DOHH2 (cell line): ENCODE data around the gene HEXIM1.

ENCODE experiments used
- H3F3A ChIP-seq: fragments of 200-600 bp; sonication (generic), shearing (Covaris generic); 2 replicates; pipeline ENCODE4 v1.6.0; 2016; ENCODE audit warnings: antibody characterized with exemption, mild to moderate bottlenecking; ENCODE audit not compliant: control insufficient read depth, insufficient read depth
- H3K27ac ChIP-seq: fragments of 200-600 bp; sonication (generic); 2 replicates; pipeline ENCODE4 v1.5.1; 2014; ENCODE audit warnings: low read depth, mild to moderate bottlenecking, low read length, moderate library complexity
- H3K27me3 ChIP-seq: fragments of 200-600 bp; sonication (generic); 2 replicates; pipeline ENCODE4 v1.6.1; 2014; ENCODE audit warnings: mild to moderate bottlenecking, low read length, mixed read lengths; ENCODE audit not compliant: control insufficient read depth
- H3K36me3 ChIP-seq: fragments of 200-600 bp; sonication (generic); 2 replicates; pipeline ENCODE4 v1.6.1; 2014; ENCODE audit warnings: mild to moderate bottlenecking, low read length, moderate library complexity, mixed read lengths; ENCODE audit not compliant: control insufficient read depth
- H3K4me1 ChIP-seq: fragments of 200-600 bp; sonication (generic); 2 replicates; pipeline ENCODE4 v1.6.1; 2014; ENCODE audit warnings: mild to moderate bottlenecking, low read length, mixed read lengths; ENCODE audit not compliant: control insufficient read depth
- H3K4me2 ChIP-seq: fragments of 200-600 bp; sonication (generic); 2 replicates; pipeline ENCODE4 v1.6.0; 2014; ENCODE audit warnings: mild to moderate bottlenecking, low read length, moderate library complexity
- H3K4me3 ChIP-seq: fragments of 200-600 bp; sonication (generic); 2 replicates; pipeline ENCODE4 v1.5.1; 2014; ENCODE audit warnings: mild to moderate bottlenecking, low read length, mixed read lengths
- H3K79me2 ChIP-seq: fragments of 200-600 bp; sonication (generic); 2 replicates; pipeline ENCODE4 v1.6.1; 2014; ENCODE audit warnings: mild to moderate bottlenecking, low read length, mixed read lengths; ENCODE audit not compliant: control insufficient read depth
- H3K9me2 ChIP-seq: fragments of 200-600 bp; sonication (generic); replicated peaks from 2 replicates; pipeline ENCODE4 v1.6.1; 2014; ENCODE audit warnings: mild to moderate bottlenecking, low read length, mixed read lengths; ENCODE audit not compliant: control insufficient read depth
- H3K9me3 ChIP-seq: fragments of 200-600 bp; sonication (generic); 2 replicates; pipeline ENCODE4 v1.6.1; 2014; ENCODE audit warnings: antibody characterized with exemption, low read length, mixed read lengths; ENCODE audit not compliant: control insufficient read depth, insufficient read depth
- H4K20me1 ChIP-seq: fragments of 200-600 bp; sonication (generic); 2 replicates; pipeline ENCODE4 v1.6.0; 2014; ENCODE audit warnings: low read depth, mild to moderate bottlenecking, antibody characterized with exemption, low read length, moderate library complexity; ENCODE audit not compliant: control insufficient read depth, insufficient read depth
- EZH2phosphoT487 ChIP-seq: fragments of 200-600 bp; sonication (generic); IDR thresholded peaks from 2 replicates; pipeline ENCODE4 v1.6.1; 2017; ENCODE audit warnings: borderline replicate concordance, mild to moderate bottlenecking, antibody characterized with exemption, low read length, moderate library complexity, mixed read lengths
- TF ChIP-seq, protein P1 (sequence below): fragments of 200-600 bp; sonication (generic); IDR thresholded peaks from one replicate; pipeline ENCODE4 v1.5.1; 2014; ENCODE audit warnings: antibody characterized with exemption, mild to moderate bottlenecking, low read depth, low read length; ENCODE audit not compliant: poor library complexity, severe bottlenecking

The HEXIM1 gene

DNA sequence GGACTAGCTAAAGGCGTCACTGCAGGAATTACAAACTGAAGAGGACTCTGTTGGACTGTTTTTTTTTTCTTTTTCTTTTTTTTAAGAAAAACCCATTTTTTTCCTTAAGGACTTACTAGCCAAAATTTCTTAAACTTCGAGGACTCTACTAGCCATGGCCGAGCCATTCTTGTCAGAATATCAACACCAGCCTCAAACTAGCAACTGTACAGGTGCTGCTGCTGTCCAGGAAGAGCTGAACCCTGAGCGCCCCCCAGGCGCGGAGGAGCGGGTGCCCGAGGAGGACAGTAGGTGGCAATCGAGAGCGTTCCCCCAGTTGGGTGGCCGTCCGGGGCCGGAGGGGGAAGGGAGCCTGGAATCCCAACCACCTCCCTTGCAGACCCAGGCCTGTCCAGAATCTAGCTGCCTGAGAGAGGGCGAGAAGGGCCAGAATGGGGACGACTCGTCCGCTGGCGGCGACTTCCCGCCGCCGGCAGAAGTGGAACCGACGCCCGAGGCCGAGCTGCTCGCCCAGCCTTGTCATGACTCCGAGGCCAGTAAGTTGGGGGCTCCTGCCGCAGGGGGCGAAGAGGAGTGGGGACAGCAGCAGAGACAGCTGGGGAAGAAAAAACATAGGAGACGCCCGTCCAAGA is 878 bp downstream of the HEXIM1 start:
- peaks cover 7% of the 10 kb centered on the region; the same call in 1 of the 2 replicates for H3K36me3 ChIP-seq
- peaks cover 18% of the 10 kb centered on the region for H3F3A ChIP-seq
- H3K9me3 ChIP-seq = no peaks in the 10 kb centered on the region
- peaks cover 21% of the 10 kb centered on the region for H3K27me3 ChIP-seq
- peak overlapping the region; percentile 76 for H3K4me3 ChIP-seq
- H3K9me2 ChIP-seq = no peaks in the 10 kb centered on the region
- peaks cover 17% of the 10 kb centered on the region for H3K79me2 ChIP-seq
- H4K20me1 ChIP-seq = peaks cover 11% of the 10 kb centered on the region
- H3K4me1 ChIP-seq = peaks cover 45% of the 10 kb centered on the region
- no peak; the same call in 1 of the 2 replicates for TF ChIP-seq EZH2phosphoT487
- TF ChIP-seq, protein P1, sequence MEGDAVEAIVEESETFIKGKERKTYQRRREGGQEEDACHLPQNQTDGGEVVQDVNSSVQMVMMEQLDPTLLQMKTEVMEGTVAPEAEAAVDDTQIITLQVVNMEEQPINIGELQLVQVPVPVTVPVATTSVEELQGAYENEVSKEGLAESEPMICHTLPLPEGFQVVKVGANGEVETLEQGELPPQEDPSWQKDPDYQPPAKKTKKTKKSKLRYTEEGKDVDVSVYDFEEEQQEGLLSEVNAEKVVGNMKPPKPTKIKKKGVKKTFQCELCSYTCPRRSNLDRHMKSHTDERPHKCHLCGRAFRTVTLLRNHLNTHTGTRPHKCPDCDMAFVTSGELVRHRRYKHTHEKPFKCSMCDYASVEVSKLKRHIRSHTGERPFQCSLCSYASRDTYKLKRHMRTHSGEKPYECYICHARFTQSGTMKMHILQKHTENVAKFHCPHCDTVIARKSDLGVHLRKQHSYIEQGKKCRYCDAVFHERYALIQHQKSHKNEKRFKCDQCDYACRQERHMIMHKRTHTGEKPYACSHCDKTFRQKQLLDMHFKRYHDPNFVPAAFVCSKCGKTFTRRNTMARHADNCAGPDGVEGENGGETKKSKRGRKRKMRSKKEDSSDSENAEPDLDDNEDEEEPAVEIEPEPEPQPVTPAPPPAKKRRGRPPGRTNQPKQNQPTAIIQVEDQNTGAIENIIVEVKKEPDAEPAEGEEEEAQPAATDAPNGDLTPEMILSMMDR = peak; percentile 95
- H3K27ac ChIP-seq = peak overlapping the region; percentile 21; the same call in 1 of the 2 replicates
- H3K4me2 ChIP-seq = peak overlapping the region; percentile 78

DNA sequence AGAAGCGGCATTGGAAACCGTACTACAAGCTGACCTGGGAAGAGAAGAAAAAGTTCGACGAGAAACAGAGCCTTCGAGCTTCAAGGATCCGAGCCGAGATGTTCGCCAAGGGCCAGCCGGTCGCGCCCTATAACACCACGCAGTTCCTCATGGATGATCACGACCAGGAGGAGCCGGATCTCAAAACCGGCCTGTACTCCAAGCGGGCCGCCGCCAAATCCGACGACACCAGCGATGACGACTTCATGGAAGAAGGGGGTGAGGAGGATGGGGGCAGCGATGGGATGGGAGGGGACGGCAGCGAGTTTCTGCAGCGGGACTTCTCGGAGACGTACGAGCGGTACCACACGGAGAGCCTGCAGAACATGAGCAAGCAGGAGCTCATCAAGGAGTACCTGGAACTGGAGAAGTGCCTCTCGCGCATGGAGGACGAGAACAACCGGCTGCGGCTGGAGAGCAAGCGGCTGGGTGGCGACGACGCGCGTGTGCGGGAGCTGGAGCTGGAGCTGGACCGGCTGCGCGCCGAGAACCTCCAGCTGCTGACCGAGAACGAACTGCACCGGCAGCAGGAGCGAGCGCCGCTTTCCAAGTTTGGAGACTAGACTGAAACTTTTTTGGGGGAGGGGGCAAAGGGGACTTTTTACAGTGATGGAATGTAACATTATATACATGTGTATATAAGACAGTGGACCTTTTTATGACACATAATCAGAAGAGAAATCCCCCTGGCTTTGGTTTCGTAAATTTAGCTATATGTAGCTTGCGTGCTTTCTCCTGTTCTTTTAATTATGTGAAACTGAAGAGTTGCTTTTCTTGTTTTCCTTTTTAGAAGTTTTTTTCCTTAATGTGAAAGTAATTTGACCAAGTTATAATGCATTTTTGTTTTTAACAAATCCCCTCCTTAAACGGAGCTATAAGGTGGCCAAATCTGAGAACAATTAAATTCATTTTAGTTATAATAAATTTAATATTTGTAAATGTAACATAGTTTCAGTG is 1.7 kb downstream of the HEXIM1 start:
- Histone ChIP-seq H3K4me2 (peak overlapping the region; percentile 78), H3K9me2 (no peaks in the 10 kb centered on the region), H4K20me1 (peaks cover 11% of the 10 kb centered on the region), H3K9me3 (no peaks in the 10 kb centered on the region), H3K79me2 (peaks cover 17% of the 10 kb centered on the region), H3K36me3 (peaks cover 7% of the 10 kb centered on the region; the same call in 1 of the 2 replicates), H3K27ac (no peak overlapping the region), H3K4me3 (peak overlapping the region; percentile 76), H3K4me1 (peaks cover 40% of the 10 kb centered on the region), H3F3A (peaks cover 18% of the 10 kb centered on the region), H3K27me3 (peaks cover 13% of the 10 kb centered on the region)
- TF ChIP-seq, protein P1 = no peak
- TF ChIP-seq EZH2phosphoT487 = no peak

DNA sequence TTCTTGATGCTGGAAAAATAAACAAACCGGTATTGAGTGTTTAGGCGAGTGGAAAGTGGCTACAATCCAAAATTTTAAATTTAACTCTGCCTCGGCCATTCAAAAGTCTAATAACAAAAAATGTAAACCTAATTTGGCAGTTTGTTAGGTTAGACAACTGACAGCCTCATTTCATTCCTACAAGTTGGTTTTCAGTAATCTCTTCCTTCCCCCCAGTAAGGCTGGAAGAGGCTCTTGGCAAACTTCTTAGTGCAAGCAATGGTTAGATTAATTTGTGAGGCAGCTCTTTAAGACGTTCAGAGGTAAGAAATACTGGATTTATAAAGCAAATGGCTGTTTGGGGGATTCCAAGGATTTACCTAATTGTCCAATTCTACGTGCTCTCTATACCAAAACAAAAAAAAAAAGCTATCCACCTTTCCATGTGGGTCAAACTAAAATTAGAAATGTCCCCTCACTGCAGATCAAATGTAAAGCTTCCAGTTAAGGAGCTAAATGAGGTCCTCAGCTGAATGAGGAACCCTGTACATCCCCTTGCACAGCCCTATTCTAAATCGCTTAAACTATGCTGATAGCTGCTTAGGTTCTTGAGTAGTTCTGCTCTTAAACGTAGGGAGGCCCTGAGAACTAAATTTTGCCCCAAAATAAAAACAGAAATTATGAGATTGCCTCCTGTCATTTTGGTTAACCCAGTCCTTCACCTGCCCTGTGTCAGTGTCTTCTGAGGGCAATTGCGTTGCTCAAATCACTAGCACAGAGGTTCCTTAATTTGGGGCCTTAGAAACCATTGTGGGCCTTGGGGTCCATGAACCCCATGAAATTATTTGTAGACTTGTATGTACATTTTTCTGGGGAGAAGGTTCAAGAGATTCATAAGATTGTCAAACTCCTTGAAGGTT is 2.9 kb downstream of the HEXIM1 start:
- Histone ChIP-seq H3K36me3 (peaks cover 7% of the 10 kb centered on the region; the same call in 1 of the 2 replicates), H3K27ac (no peak overlapping the region), H3K4me3 (peak overlapping the region; percentile 29), H3F3A (peaks cover 18% of the 10 kb centered on the region), H3K27me3 (peaks cover 8% of the 10 kb centered on the region; the same call in 1 of the 2 replicates), H3K9me3 (no peaks in the 10 kb centered on the region), H3K9me2 (no peaks in the 10 kb centered on the region), H3K4me1 (peaks cover 40% of the 10 kb centered on the region), H4K20me1 (peaks cover 11% of the 10 kb centered on the region), H3K79me2 (peaks cover 19% of the 10 kb centered on the region), H3K4me2 (peak overlapping the region; percentile 78)
- TF ChIP-seq, protein P1 = no peak
- no peak for TF ChIP-seq EZH2phosphoT487
